Cerebellar cortex (tissue), 1 donor: ENCODE measurements around the gene SLC17A9.

Experiments
- DNase-seq: peaks from one replicate; pipeline ENCODE4 v3.0.0-alpha.2; 2015; ENCODE audit warnings: low spot score

Gene SLC17A9

GRCh38 chr20:62952373-62952967 is at the start of gene SLC17A9:
TSS of gene SLC17A9 (plus strand) at chr20:62952709. CDS start at chr20:62952831, 122 bp downstream.
- no peak for DNase-seq

- DNase-seq: no peak
Observed at GRCh38 chr20:62902926-62903615, 49.4 kb upstream of the SLC17A9 start.

GRCh38 chr20:62905536-62906117 is 46.9 kb upstream of the SLC17A9 start:
- peak; percentile 82 for DNase-seq

- peak; percentile 95 for DNase-seq
Observed at GRCh38 chr20:62906209-62906608, 46.3 kb upstream of the SLC17A9 start.

GRCh38 chr20:62906647-62907375 is 45.7 kb upstream of the SLC17A9 start:
- DNase-seq: no peak

- DNase-seq: no peak
Observed at GRCh38 chr20:62907384-62908317, 44.9 kb upstream of the SLC17A9 start.

- DNase-seq: no peak
Observed at GRCh38 chr20:62908971-62909791, 43.3 kb upstream of the SLC17A9 start.

GRCh38 chr20:62910217-62910766 is 42.2 kb upstream of the SLC17A9 start:
- DNase-seq: no peak

- no peak for DNase-seq
Observed at GRCh38 chr20:62910777-62911497, 41.6 kb upstream of the SLC17A9 start.

- DNase-seq: no peak
Observed at GRCh38 chr20:62911701-62912280, 40.7 kb upstream of the SLC17A9 start.

GRCh38 chr20:62913043-62913630 is 39.4 kb upstream of the SLC17A9 start:
- DNase-seq: no peak

- no peak for DNase-seq
Observed at GRCh38 chr20:62914436-62914835, 38.1 kb upstream of the SLC17A9 start.

GRCh38 chr20:62914970-62915457 is 37.5 kb upstream of the SLC17A9 start:
- DNase-seq: no peak

GRCh38 chr20:62916703-62917476 is 35.6 kb upstream of the SLC17A9 start:
- no peak for DNase-seq

- no peak for DNase-seq
Observed at GRCh38 chr20:62917720-62918119, 34.8 kb upstream of the SLC17A9 start.

- no peak for DNase-seq
Observed at GRCh38 chr20:62918147-62918546, 34.4 kb upstream of the SLC17A9 start.

GRCh38 chr20:62918831-62919230 is 33.7 kb upstream of the SLC17A9 start:
- no peak for DNase-seq

- DNase-seq: no peak
Observed at GRCh38 chr20:62920039-62920645, 32.4 kb upstream of the SLC17A9 start.
